Right lobe of liver (tissue), 4 donors: ENCODE results near the gene PAQR8.

Experiments
- CTCF ChIP-seq, 4 donors: fragments of 200-600 bp in 3 of 4; fragments of 450-650 bp in 1 of 4; IDR thresholded peaks; one replicate each; pipeline versions ENCODE4 v1.5.1 to v1.8.0; 2016 to 2022; ENCODE audit warnings: antibody characterized with exemption in 4 of 4, mild to moderate bottlenecking in 2 of 4
- POLR2A ChIP-seq: fragments of 450-650 bp; IDR thresholded peaks from one replicate; pipeline ENCODE4 v1.6.1; 2017; ENCODE audit warnings: antibody characterized with exemption, mild to moderate bottlenecking
- donor health status: DM: no; HTN: no; CAD: no.
- donor health status: DM: no; HTN: no; CAD: no.
- donor health status: DM: no; HTN: yes; CAD: no.

DNA sequence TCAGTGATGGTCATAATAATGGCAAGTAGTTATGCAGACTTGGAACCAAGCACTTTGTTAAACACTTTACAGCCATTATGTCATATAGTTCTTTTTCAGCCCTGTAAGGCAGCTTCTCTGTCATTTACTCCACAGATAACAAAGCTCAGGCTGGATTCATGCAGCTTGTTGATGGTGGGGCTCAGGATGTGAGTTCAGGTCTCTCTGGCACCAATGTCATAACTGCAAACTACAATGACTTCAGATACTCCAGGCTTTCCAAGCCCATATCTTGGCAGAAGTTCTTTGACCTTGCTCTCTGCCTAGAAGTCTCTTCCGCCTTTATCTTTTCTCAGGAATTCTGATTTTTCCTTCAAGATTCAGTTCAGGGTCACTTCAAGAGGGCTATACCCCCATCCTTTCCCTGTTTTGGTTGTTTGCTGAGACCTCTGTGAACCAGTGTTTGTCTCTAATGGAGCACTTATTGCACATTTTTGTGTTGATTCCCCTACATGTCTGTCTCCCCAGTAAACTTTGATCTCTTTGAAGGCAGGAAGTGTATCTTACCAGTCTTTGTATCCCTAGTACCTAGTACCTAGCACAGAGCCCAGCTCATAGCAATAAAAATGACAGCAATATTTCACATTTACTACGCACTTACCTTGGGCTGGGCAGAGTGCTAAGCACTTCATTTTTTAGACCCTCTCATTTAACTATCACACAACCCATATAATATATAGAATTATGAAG lies 38.5 kb downstream of the PAQR8 start:
- no peak for TF ChIP-seq CTCF (IDR thresholded peaks at IDR 0.05)
- no peak for TF ChIP-seq POLR2A
